NCI-H2171 (cell line): ENCODE results near the gene ARHGAP6.
"Not testable (repeated sequence)": the region's sequence is repeated elsewhere in the genome, so short reads cannot be mapped to it uniquely, and the experiment has no call there.

Source experiments
- DNase-seq: peaks from one replicate; lab custom pipeline; 2025; lab: John Stamatoyannopoulos, UW

ARHGAP6 gene

DNA sequence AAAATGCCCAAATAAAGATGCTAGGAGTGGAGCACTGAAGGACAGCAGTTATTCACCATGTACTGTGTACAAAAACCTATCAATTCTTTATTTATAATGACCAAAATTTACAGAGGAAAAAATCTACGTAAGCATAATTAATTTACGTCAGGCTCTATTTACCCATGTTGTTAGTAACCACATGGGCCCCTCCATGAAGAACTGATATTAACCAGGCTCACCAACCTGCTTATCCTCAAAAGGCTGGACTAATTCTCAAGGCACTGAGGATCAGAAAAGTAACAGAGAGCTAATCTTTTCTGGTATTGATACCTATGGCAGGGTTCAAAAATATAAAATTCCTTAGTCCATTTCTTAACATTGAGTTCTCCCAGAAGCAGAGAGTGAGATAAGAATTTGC, 140.0 kb downstream of the ARHGAP6 start:
- DNase-seq, result no peak

DNA sequence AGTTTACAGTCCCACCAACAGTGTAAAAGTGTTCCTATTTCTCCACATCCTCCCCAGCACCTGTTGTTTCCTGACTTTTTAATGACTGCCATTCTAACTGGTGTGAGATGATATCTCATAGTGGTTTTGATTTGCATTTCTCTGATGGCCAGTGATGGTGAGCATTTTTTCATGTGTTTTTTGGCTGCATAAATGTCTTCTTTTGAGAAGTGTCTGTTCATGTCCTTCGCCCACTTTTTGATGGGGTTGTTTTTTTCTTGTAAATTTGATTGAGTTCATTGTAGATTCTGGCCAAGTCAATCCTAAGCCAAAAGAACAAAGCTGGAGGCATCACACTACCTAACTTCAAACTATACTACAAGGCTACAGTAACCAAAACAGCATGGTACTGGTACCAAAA, 146.5 kb downstream of the ARHGAP6 start:
- not testable (repeated sequence) for DNase-seq

- DNase-seq, result no peak
These were observed 155.9 kb downstream of the ARHGAP6 start for GRCh38 chrX:11509786-11510185.

DNA sequence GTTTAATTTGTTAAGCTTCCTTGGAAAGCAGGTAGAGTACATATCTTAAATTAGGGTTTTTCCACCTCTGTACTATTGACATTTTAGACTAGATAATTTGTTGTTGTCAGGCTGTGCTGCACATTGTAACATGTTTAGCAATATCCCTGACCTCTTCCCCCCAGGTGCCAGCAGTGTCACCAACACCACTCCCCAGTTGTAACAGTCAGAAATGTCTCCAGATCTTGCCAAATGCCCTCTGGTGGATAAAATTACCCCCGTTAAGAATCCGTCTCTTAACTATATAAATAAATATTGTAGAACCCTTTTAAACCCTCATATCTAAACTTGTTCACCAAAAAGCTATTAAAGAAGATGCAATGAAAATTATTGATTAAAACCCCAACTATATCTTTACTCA, 161.5 kb downstream of the ARHGAP6 start:
- no peak for DNase-seq

- DNase-seq, result no peak
These were observed 166.4 kb downstream of the ARHGAP6 start for GRCh38 chrX:11499076-11500044.

DNA sequence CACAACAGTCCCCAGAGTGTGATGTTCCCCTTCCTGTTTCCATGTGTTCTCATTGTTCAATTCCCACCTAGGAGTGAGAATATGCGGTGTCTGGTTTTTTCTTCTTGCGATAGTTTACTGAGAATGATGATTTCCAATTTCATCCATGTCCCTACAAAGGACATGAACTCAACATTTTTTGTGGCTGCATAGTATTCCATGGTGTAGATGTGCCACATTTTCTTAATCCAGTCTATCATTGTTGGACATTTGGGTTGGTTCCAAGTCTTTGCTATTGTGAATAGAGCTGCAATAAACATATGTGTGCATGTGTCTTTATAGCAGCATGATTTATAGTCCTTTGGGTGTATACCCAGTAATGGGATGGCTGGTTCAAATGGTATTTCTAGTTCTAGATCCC, 174.3 kb downstream of the ARHGAP6 start:
- DNase-seq, result not testable (repeated sequence)

DNA sequence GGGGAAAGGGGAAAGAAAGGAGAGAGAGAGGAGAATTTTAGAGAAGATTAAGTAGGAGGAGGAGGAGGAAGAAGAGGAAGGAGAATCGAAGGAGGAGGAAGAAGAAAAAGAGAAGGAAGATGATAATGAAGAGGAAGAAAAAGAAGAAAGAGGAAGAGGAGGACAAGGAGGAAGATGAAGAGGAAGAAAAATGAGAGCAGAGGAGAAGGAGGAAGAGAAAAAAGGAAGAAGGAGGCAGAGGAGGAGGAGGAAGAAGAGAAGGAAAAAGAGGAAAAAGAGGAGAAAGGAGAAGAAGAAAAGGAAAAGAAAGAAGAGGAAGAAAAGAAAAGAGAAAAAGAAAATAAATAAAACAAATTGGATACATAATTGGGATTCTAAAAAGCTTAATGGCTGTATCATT, 181.4 kb downstream of the ARHGAP6 start:
- DNase-seq, result no peak

GRCh38 chrX:11481035-11481434, 184.7 kb downstream of the ARHGAP6 start:
- DNase-seq, result no peak

- no peak for DNase-seq
These were observed 185.1 kb downstream of the ARHGAP6 start for GRCh38 chrX:11480626-11481025.

DNA sequence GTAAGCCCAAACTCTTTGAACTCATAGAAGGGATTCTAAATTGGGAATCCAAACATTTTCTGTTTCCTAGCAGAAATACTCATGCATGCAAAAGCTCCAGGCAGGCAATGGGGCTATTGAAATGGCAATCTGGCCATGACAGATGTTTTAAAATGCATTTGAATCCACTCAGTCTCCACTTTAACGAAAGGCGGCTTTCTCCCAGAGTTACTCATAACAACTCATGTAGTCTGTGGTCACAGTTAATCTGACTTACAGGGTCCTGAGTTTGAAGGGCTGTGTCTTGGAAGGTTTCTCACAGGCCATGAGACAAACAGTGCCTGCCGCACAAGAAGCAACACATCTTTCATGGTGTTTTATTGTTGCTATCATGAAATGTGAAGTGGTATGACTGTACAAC, 186.8 kb downstream of the ARHGAP6 start:
- DNase-seq, result no peak

- no peak for DNase-seq
These were observed 187.7 kb downstream of the ARHGAP6 start for GRCh38 chrX:11478026-11478425.

DNA sequence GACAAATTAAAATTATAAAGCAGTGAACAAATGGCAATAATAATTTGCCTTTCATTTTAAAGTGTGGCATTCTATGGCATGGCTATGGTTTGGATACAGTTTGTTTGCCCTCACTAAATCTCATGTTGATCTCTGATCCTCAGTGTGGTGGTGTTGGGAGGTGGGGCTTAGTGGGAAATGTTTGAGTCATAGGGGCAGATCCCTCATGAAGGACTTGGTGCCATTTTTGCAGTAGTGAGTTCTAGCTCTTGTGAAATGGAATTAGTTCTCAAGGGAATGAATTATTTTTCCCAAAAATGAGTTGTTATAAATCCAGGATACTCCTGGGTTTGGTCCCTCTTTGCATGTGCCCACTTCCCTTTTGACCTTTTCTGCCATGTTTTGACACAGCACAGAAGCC, 191.1 kb downstream of the ARHGAP6 start:
- DNase-seq, result no peak

GRCh38 chrX:11474021-11474420, 191.7 kb downstream of the ARHGAP6 start:
- DNase-seq, result no peak

DNA sequence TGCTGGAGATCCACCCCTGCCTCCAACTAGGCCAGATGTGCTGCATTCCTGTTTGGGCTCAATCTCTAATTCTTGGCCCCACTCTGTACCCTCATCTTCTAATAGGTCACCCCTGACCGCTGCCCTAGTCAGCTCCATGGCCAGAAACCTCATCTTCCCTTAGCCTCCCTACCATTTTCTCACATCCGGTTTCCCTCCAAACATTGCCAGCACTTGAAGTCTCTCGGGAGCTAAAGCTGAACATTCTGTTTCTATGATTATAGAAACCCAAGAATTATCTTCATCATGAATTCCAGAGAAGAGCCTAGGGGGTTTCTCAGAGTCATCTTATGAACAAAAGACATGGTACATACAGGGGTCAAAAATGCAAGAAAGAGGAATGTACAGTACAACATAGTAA, 192.8 kb downstream of the ARHGAP6 start:
- DNase-seq, result no peak

GRCh38 chrX:11472381-11472780, 193.3 kb downstream of the ARHGAP6 start:
- no peak for DNase-seq

DNA sequence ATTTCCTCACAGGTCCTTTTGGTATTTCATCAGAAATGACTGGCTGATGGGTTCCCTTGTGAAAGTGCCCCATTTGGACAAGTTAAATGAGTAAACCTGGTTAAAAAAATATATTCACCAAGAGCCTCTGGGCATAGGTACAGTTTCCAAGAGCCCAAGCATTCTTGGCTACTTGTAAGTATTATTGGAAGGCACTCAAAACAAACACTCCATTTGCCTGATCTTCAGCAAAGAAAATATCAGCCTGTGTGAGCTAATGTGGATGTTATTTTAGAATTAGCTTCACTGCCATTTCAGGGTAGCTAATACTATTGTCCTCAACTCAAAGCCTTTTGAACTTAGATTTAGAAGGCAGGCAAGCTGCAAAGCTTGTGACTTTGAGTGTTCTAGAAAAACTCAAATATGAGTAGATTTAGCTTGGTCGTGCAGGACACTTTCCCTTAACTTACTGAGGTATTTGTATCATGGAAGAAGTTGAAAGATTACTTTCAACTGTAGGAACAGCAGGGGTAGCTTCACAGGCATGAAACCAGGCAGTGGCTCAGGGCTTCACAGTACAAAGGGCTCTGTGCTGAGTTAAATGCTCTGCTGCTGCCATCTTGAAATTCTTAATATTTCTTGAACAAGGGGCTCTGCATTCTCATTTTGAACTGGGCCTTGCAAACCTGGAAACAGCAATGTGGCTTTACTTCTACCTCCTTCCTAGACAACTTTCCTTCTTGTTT, 195.3 kb downstream of the ARHGAP6 start:
- no peak for DNase-seq

- DNase-seq, result no peak
These were observed 199.9 kb downstream of the ARHGAP6 start for GRCh38 chrX:11465648-11466411.

- DNase-seq, result no peak
These were observed 200.8 kb downstream of the ARHGAP6 start for GRCh38 chrX:11464836-11465463.

- no peak for DNase-seq
These were observed 201.3 kb downstream of the ARHGAP6 start for GRCh38 chrX:11464380-11464779.

GRCh38 chrX:11462648-11463047, 203.1 kb downstream of the ARHGAP6 start:
- DNase-seq, result no peak

GRCh38 chrX:11462136-11462535, 203.6 kb downstream of the ARHGAP6 start:
- DNase-seq, result no peak
